Keratinocyte (primary cell): Measurements from ENCODE around the gene TRPM2. TPM values are rescaled to one million over a fixed set of nuclear protein-coding genes. Genes with fewer than 3 reads are reported as not detected.

Experiments used
- DNase-seq: peaks from one replicate; pipeline ENCODE4 v3.0.0-alpha.2; 2011; ENCODE audit warnings: low read depth, missing footprints, low spot score
- FAIRE-seq: peaks from 2 replicates; lab custom pipeline; 2011; peaks lifted over from hg19 to GRCh38; lab: Jason Lieb, UNC
- H2AFZ ChIP-seq: 2 replicates; pipeline ENCODE4 v1.6.0; 2012; ENCODE audit warnings: low read length, control low read depth, inconsistent platforms; ENCODE audit not compliant: control insufficient read depth
- H3K27ac ChIP-seq: 2 replicates; pipeline ENCODE4 v1.5.1; 2011; ENCODE audit warnings: low read length; ENCODE audit not compliant: control insufficient read depth, insufficient read depth
- H3K27me3 ChIP-seq: 3 replicates; pipeline ENCODE4 v1.6.0; 2011; ENCODE audit warnings: low read length; ENCODE audit not compliant: control insufficient read depth, insufficient read depth; ENCODE audit errors: extremely low read depth
- H3K36me3 ChIP-seq, 2 experiments: 2 replicates in 1 of 2; 3 replicates in 1 of 2; pipeline ENCODE4 v1.5.1; 2011; ENCODE audit warnings: low read length in 2 of 2, mild to moderate bottlenecking in 1 of 2; ENCODE audit not compliant: control insufficient read depth in 2 of 2, insufficient read depth in 2 of 2; ENCODE audit errors: extremely low read depth in 1 of 2
- H3K4me1 ChIP-seq: 3 replicates; pipeline ENCODE4 v1.5.1; 2011; ENCODE audit warnings: low read length; ENCODE audit not compliant: control insufficient read depth, insufficient read depth; ENCODE audit errors: extremely low read depth
- H3K4me2 ChIP-seq: 3 replicates; pipeline ENCODE4 v1.6.0; 2011; ENCODE audit warnings: low read depth, low read length; ENCODE audit not compliant: control insufficient read depth, insufficient read depth; ENCODE audit errors: extremely low read depth
- H3K4me3 ChIP-seq, 3 experiments: fragments of 200-600 bp in 1 of 3; sonication (generic) in 1 of 3; 2 replicates in 2 of 3; 3 replicates in 1 of 3; pipeline ENCODE4 v1.5.1; 2011 to 2016; ENCODE audit warnings: low read length in 3 of 3, mild to moderate bottlenecking in 3 of 3, control low read depth in 2 of 3, inconsistent platforms in 1 of 3, low read depth in 1 of 3, mixed read lengths in 1 of 3, mixed run types in 1 of 3, moderate library complexity in 1 of 3; ENCODE audit not compliant: control insufficient read depth in 2 of 3, insufficient read depth in 2 of 3; ENCODE audit errors: extremely low read depth in 1 of 3
- H3K79me2 ChIP-seq: 2 replicates; pipeline ENCODE4 v1.6.0; 2012; ENCODE audit warnings: low read length; ENCODE audit not compliant: control insufficient read depth, insufficient read depth
- H3K9ac ChIP-seq: 3 replicates; pipeline ENCODE4 v1.6.0; 2011; ENCODE audit warnings: low read length; ENCODE audit not compliant: control insufficient read depth, insufficient read depth; ENCODE audit errors: extremely low read depth
- H3K9me1 ChIP-seq: 3 replicates; pipeline ENCODE4 v1.6.0; 2011; ENCODE audit warnings: low read length; ENCODE audit not compliant: control insufficient read depth, insufficient read depth; ENCODE audit errors: extremely low read depth
- H3K9me3 ChIP-seq: 2 replicates; pipeline ENCODE4 v1.5.1; 2012; ENCODE audit warnings: low read depth, low read length; ENCODE audit not compliant: control insufficient read depth
- H4K20me1 ChIP-seq: 3 replicates; pipeline ENCODE4 v1.6.0; 2011; ENCODE audit warnings: low read length; ENCODE audit not compliant: control insufficient read depth, insufficient read depth; ENCODE audit errors: extremely low read depth
- CTCF ChIP-seq, 3 experiments: IDR thresholded peaks in 1 of 3; conservative IDR thresholded peaks in 1 of 3; optimal IDR thresholded peaks in 1 of 3; 2 replicates in 2 of 3; 3 replicates in 1 of 3; pipeline versions ENCODE3 to v1.5.1; 2011; ENCODE audit warnings: low read length in 3 of 3, mild to moderate bottlenecking in 3 of 3, moderate library complexity in 2 of 3, control low read depth in 1 of 3, inconsistent platforms in 1 of 3; ENCODE audit not compliant: insufficient read depth in 2 of 3; ENCODE audit errors: extremely low read depth in 1 of 3
- EZH2 ChIP-seq: IDR thresholded peaks from one replicate; pipeline ENCODE4 v1.6.1; 2012; ENCODE audit warnings: inconsistent platforms, mild to moderate bottlenecking, low read length, moderate library complexity
- dilution Hi-C: fragments of 300-500 bp; cut with MboI; formaldehyde crosslinking; loops from one replicate; pipeline ENCODE4 v1.7.0; 2020; ENCODE audit warnings: low sequenced_read_pairs; ENCODE audit not compliant: extremely low pct_ligation_motif_present
- polyA plus RNA-seq, 5 experiments: library from polyadenylated mRNA; depleted of rRNA in 3 of 5; stranded (reverse) in 3 of 5; stranded (forward) in 1 of 5; unstranded in 1 of 5; fragments of >200 nt; gene quantifications; 1 replicate in 1 of 5; 2 replicates in 3 of 5; 3 replicates in 1 of 5; pipeline versions ENCODE4 v1.2.1 to v1.2.3, GENCODE V29; 2011 to 2012; ENCODE audit warnings: missing spikeins in 2 of 5, low read depth in 1 of 5, low replicate concordance in 1 of 5

Gene TRPM2
- polyA plus RNA-seq, 1 donor (not counting 4 experiments of a cell fraction or from before 2014, with no cell fraction given) = 0.31 TPM

- Histone ChIP-seq H3K79me2 (no peaks in the 10 kb centered on the region), H3K27ac (no peak overlapping the region), H2AFZ (no peak overlapping the region), H4K20me1 (no peaks in the 10 kb centered on the region), H3K36me3 (no peaks in the 10 kb centered on the region), H3K9me1 (no peaks in the 10 kb centered on the region), H3K4me3 (no peak overlapping the region), H3K27me3 (peaks cover 16% of the 10 kb centered on the region), H3K4me1 (no peaks in the 10 kb centered on the region), H3K9ac (no peak overlapping the region), H3K4me2 (no peak overlapping the region), H3K9me3 (no peaks in the 10 kb centered on the region)
- DNase-seq = no peak
- TF ChIP-seq EZH2 (no peak), CTCF (optimal IDR thresholded peaks at IDR 0.05 in 1 of 3, IDR thresholded peaks at IDR 0.05 in 1 of 3, conservative IDR thresholded peaks at IDR 0.05 in 1 of 3; ENCODE audit: extremely low read depth in 1 of 3, insufficient read depth in 2 of 3, low read length in 3 of 3) (no peak)
- FAIRE-seq = no peak
- dilution Hi-C loops = no loop called here
Measured at GRCh38 chr21:44439211-44439600, 85.8 kb downstream of the TRPM2 start.

GRCh38 chr21:44440241-44441040, 87.0 kb downstream of the TRPM2 start:
- FAIRE-seq (no peak), DNase-seq (no peak)
- H4K20me1 ChIP-seq = no peaks in the 10 kb centered on the region
- H3K4me2 ChIP-seq = no peak overlapping the region
- no peaks in the 10 kb centered on the region for H3K9me3 ChIP-seq
- dilution Hi-C loops = no loop called here
- no peak for TF ChIP-seq EZH2
- TF ChIP-seq CTCF (optimal IDR thresholded peaks at IDR 0.05 in 1 of 3, IDR thresholded peaks at IDR 0.05 in 1 of 3, conservative IDR thresholded peaks at IDR 0.05 in 1 of 3; ENCODE audit: extremely low read depth in 1 of 3, insufficient read depth in 2 of 3, low read length in 3 of 3) = no peak
- H3K9ac ChIP-seq = no peak overlapping the region
- no peaks in the 10 kb centered on the region for H3K9me1 ChIP-seq
- H3K4me1 ChIP-seq = no peaks in the 10 kb centered on the region
- no peak overlapping the region for H2AFZ ChIP-seq
- H3K36me3 ChIP-seq = no peaks in the 10 kb centered on the region
- H3K27me3 ChIP-seq = peaks cover 16% of the 10 kb centered on the region
- H3K79me2 ChIP-seq = no peaks in the 10 kb centered on the region
- H3K4me3 ChIP-seq = no peak overlapping the region
- no peak overlapping the region for H3K27ac ChIP-seq
